HL-60 (cell line): Measurements from ENCODE around the gene DIAPH2.

Experiments used
- DNase-seq, 2 experiments: peaks; one replicate each; pipeline ENCODE4 v3.0.0-alpha.2; 2010 to 2020; ENCODE audit warnings: low read depth in 1 of 2, low spot score in 1 of 2
- H3K27ac ChIP-seq: fragments of 250-450 bp; sonication (Bioruptor Pico); replicated peaks from 2 replicates; pipeline ENCODE4 v1.5.1; 2020; ENCODE audit warnings: mild to moderate bottlenecking, moderate library complexity
- H3K27me3 ChIP-seq: fragments of 250-450 bp; sonication (Bioruptor Pico); 2 replicates; pipeline ENCODE4 v1.5.1; 2021; ENCODE audit warnings: mild to moderate bottlenecking, moderate library complexity; ENCODE audit not compliant: insufficient read depth, poor library complexity, severe bottlenecking
- H3K4me3 ChIP-seq: replicated peaks from 2 replicates; pipeline ENCODE4 v1.5.1; 2011; ENCODE audit warnings: mild to moderate bottlenecking, control low read depth, low read length; ENCODE audit not compliant: insufficient read depth
- GABPA ChIP-seq: IDR thresholded peaks from 2 replicates; pipeline ENCODE4 v1.6.1; 2012; ENCODE audit warnings: low read depth
- POLR2AphosphoS5 ChIP-seq: IDR thresholded peaks from 2 replicates; pipeline ENCODE4 v1.6.1; 2012; ENCODE audit warnings: low read depth
- REST ChIP-seq: IDR thresholded peaks from 2 replicates; pipeline ENCODE4 v1.6.1; 2012; ENCODE audit warnings: low read depth; ENCODE audit not compliant: insufficient replicate concordance
- SPI1 ChIP-seq: IDR thresholded peaks from 2 replicates; pipeline ENCODE4 v1.6.1; 2012; ENCODE audit warnings: low read depth, mild to moderate bottlenecking, borderline replicate concordance
- TF ChIP-seq, protein P1 (sequence below): IDR thresholded peaks from one replicate; pipeline ENCODE4 v1.5.1; 2011; ENCODE audit warnings: low read length, control low read depth, inconsistent platforms; ENCODE audit not compliant: insufficient read depth

Gene DIAPH2

DNA sequence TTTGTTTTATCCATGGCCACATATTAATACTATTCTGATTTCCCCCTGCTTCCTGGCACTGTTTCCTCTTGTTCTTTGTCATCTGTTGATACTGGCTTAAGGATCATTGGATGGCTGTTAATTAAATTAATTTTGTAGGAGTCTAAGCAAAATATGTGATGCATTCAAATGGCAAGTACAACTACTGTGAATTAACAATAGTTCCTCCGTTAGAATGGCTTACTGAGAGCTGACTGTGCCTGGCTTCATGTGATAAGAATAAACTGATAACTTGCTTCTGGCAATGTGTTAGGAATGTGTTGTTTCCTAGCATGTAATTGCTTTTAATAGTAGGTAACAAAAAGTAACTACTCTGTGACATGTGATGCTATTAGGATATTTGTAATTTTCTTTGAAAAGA, 297.5 kb downstream of the DIAPH2 start:
- no peak overlapping the region for H3K27ac ChIP-seq
- no peak for TF ChIP-seq POLR2AphosphoS5
- TF ChIP-seq SPI1 = no peak
- DNase-seq = no peak
- H3K4me3 ChIP-seq = no peak overlapping the region
- no peaks in the 10 kb centered on the region for H3K27me3 ChIP-seq

DNA sequence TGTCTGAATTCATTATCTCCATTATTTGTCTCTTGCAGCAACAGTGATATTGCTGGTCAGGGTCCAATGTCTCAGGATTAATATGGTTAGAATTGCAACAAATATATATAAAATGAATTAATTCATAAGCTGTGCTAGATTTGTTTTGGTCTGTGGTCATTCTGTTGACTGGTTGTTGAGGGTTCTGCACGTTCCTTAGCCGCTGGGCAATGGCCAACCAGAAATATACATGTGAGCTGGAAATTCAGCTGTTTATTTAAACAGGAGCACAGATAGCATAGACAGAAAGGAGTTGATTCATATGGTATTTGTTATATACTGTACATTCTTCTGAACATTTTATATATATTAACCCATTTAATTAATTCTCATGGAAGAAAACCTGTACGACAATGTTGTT, 299.9 kb downstream of the DIAPH2 start:
- no peaks in the 10 kb centered on the region for H3K27me3 ChIP-seq

GRCh38 chrX:96985046-96985445, 300.4 kb downstream of the DIAPH2 start:
- TF ChIP-seq POLR2AphosphoS5 (no peak), GABPA (no peak), SPI1 (no peak)
- TF ChIP-seq, protein P1, sequence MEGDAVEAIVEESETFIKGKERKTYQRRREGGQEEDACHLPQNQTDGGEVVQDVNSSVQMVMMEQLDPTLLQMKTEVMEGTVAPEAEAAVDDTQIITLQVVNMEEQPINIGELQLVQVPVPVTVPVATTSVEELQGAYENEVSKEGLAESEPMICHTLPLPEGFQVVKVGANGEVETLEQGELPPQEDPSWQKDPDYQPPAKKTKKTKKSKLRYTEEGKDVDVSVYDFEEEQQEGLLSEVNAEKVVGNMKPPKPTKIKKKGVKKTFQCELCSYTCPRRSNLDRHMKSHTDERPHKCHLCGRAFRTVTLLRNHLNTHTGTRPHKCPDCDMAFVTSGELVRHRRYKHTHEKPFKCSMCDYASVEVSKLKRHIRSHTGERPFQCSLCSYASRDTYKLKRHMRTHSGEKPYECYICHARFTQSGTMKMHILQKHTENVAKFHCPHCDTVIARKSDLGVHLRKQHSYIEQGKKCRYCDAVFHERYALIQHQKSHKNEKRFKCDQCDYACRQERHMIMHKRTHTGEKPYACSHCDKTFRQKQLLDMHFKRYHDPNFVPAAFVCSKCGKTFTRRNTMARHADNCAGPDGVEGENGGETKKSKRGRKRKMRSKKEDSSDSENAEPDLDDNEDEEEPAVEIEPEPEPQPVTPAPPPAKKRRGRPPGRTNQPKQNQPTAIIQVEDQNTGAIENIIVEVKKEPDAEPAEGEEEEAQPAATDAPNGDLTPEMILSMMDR = no peak
- Histone ChIP-seq H3K27ac (no peak overlapping the region), H3K27me3 (no peaks in the 10 kb centered on the region), H3K4me3 (no peak overlapping the region)
- DNase-seq = no peak

More for the DNA sequence above, 299.9 kb downstream of the DIAPH2 start:
- Histone ChIP-seq H3K4me3 (no peak overlapping the region), H3K27ac (no peak overlapping the region)
- TF ChIP-seq REST = no peak
- TF ChIP-seq, protein P1 = no peak
- TF ChIP-seq GABPA = no peak
- no peak for TF ChIP-seq POLR2AphosphoS5
- TF ChIP-seq SPI1 = no peak
- no peak for DNase-seq

GRCh38 chrX:96987228-96987627, 302.6 kb downstream of the DIAPH2 start:
- Histone ChIP-seq H3K27me3 (no peaks in the 10 kb centered on the region), H3K27ac (no peak overlapping the region), H3K4me3 (no peak overlapping the region)
- no peak for DNase-seq
- no peak for TF ChIP-seq SPI1
- no peak for TF ChIP-seq REST
- TF ChIP-seq GABPA = no peak
- TF ChIP-seq, protein P1 = no peak
- TF ChIP-seq POLR2AphosphoS5 = no peak
